Hepatocyte (in vitro differentiated cells): ENCODE data around the gene DHX58. TPM values are rescaled to one million over a fixed set of nuclear protein-coding genes. Genes with fewer than 3 reads are reported as not detected.

Source experiments
- polyA plus RNA-seq: library from polyadenylated mRNA; unstranded; fragments of >200 nt; fragmentation: Nextera tagmentation; extraction: Ambion mirVana; gene quantifications from 2 replicates; pipeline ENCODE4 v1.2.1, GENCODE V29; 2016
- total RNA-seq: library from RNA; depleted of rRNA; stranded (reverse); fragments of >200 nt; gene quantifications from 2 replicates; pipeline ENCODE4 v1.2.3, GENCODE V29; 2014

DHX58 gene
- total and polyA plus RNA-seq, 2 experiments from 2014 or later = 1.4 to 1.6 TPM

Other genes with a start within 250 kb of the DHX58 start
- 21.5 and 25.2 TPM in 2 replicates for gene KLHL11, start 247.3 kb downstream of the DHX58 start, total RNA-seq
- 9.0 and 10.0 TPM in 2 replicates for gene KLHL11, start 247.3 kb downstream of the DHX58 start, polyA plus RNA-seq
- gene ACLY, start 193.8 kb downstream of the DHX58 start, total RNA-seq = 157 and 167 TPM in 2 replicates
- 82.1 and 101 TPM in 2 replicates for gene ACLY, start 193.8 kb downstream of the DHX58 start, polyA plus RNA-seq
- 0.52 and 0.53 TPM in 2 replicates for gene ODAD4, start 182.1 kb downstream of the DHX58 start, total RNA-seq
- gene ODAD4, start 182.1 kb downstream of the DHX58 start, polyA plus RNA-seq = 0.75 and 0.76 TPM in 2 replicates
- 59.8 and 61.4 TPM in 2 replicates for gene CNP, start 145.9 kb downstream of the DHX58 start, total RNA-seq
- gene CNP, start 145.9 kb downstream of the DHX58 start, polyA plus RNA-seq = 77.7 and 97.0 TPM in 2 replicates
- gene DNAJC7, start 95.3 kb downstream of the DHX58 start, total RNA-seq = 73.6 and 86.3 TPM in 2 replicates
- gene DNAJC7, start 95.3 kb downstream of the DHX58 start, polyA plus RNA-seq = 50.1 and 61.7 TPM in 2 replicates
- gene NKIRAS2, start 92.6 kb downstream of the DHX58 start, total RNA-seq = 37.5 and 40.8 TPM in 2 replicates
- gene NKIRAS2, start 92.6 kb downstream of the DHX58 start, polyA plus RNA-seq = 55.0 and 57.2 TPM in 2 replicates
- gene C17orf113, start 62.1 kb downstream of the DHX58 start, total RNA-seq = 1.1 and 1.9 TPM in 2 replicates
- gene C17orf113, start 62.1 kb downstream of the DHX58 start, polyA plus RNA-seq = 0.46 and 1.2 TPM in 2 replicates
- 0.04 and 0.63 TPM in 2 replicates for gene ZNF385C, start 14.2 kb downstream of the DHX58 start, total RNA-seq
- gene ZNF385C, start 14.2 kb downstream of the DHX58 start, polyA plus RNA-seq = 0.45 and 1.4 TPM in 2 replicates
- gene KAT2A, start 8.7 kb upstream of the DHX58 start, total RNA-seq = 21.7 and 29.2 TPM in 2 replicates
- gene KAT2A, start 8.7 kb upstream of the DHX58 start, polyA plus RNA-seq = 46.7 and 60.2 TPM in 2 replicates
- gene HSPB9, start 10.1 kb upstream of the DHX58 start, total RNA-seq = not detected in 2 replicates
- 0.34 and 0.46 TPM in 2 replicates for gene HSPB9, start 10.1 kb upstream of the DHX58 start, polyA plus RNA-seq
- gene RAB5C, start 42.3 kb upstream of the DHX58 start, total RNA-seq = 123 and 158 TPM in 2 replicates
- 172 and 184 TPM in 2 replicates for gene RAB5C, start 42.3 kb upstream of the DHX58 start, polyA plus RNA-seq
- gene KCNH4, start 68.4 kb upstream of the DHX58 start, total RNA-seq = 0.08 and 0.17 TPM in 2 replicates
- gene KCNH4, start 68.4 kb upstream of the DHX58 start, polyA plus RNA-seq = 0.12 and 0.23 TPM in 2 replicates
- gene HCRT, start 72.7 kb upstream of the DHX58 start, total RNA-seq = not detected in 2 replicates
- not detected in 2 replicates for gene HCRT, start 72.7 kb upstream of the DHX58 start, polyA plus RNA-seq
- gene GHDC, start 81.8 kb upstream of the DHX58 start, total RNA-seq = 6.1 and 7.2 TPM in 2 replicates
- gene GHDC, start 81.8 kb upstream of the DHX58 start, polyA plus RNA-seq = 7.0 and 8.7 TPM in 2 replicates
- gene STAT5B, start 163.7 kb upstream of the DHX58 start, total RNA-seq = 26.0 and 27.9 TPM in 2 replicates
- gene STAT5B, start 163.7 kb upstream of the DHX58 start, polyA plus RNA-seq = 18.7 and 25.7 TPM in 2 replicates
- gene STAT5A, start 175.8 kb upstream of the DHX58 start, total RNA-seq = 5.5 and 6.5 TPM in 2 replicates
- gene STAT5A, start 175.8 kb upstream of the DHX58 start, polyA plus RNA-seq = 3.5 and 6.1 TPM in 2 replicates